ENCODE results near the gene PCDHGA12. TPM values are rescaled to one million over a fixed set of nuclear protein-coding genes. Genes with fewer than 3 reads are reported as not detected.
"Not testable (repeated sequence)": the region's sequence is repeated elsewhere in the genome, so short reads cannot be mapped to it uniquely, and the experiment has no call there.

Gene PCDHGA12
- total RNA-seq, 1 experiment from 2014 or later: 0.79 TPM

- no peak for DNase-seq (ENCODE audit: unreplicated experiment)
- no TSS peak for BruUV-seq (replicated peaks)
- no peak overlapping the region for H3K4me3 Mint-ChIP-seq (ENCODE audit: unreplicated experiment)
- no peaks in the 10 kb centered on the region for H3K36me3 Mint-ChIP-seq (ENCODE audit: insufficient read depth, unreplicated experiment)
- ChIA-PET CTCF (no interaction called here), POLR2A (interaction anchor here (1.2 kb wide), 1 partner anchor 10 kb away, joined by 4 read pairs; no protein-coding TSS in a partner anchor)
- intact Hi-C loops (cut with micrococcal nuclease): no loop called here
- no peak for TF ChIP-seq CTCF (IDR thresholded peaks at IDR 0.05; ENCODE audit: unreplicated experiment)
- H3K27me3 Mint-ChIP-seq (ENCODE audit: insufficient read depth, unreplicated experiment): no peaks in the 10 kb centered on the region
- no peak overlapping the region for H3K27ac Mint-ChIP-seq (ENCODE audit: low read depth, unreplicated experiment)
- H3K9me3 Mint-ChIP-seq (ENCODE audit: unreplicated experiment): peaks cover 45% of the 10 kb centered on the region
- H3K4me1 Mint-ChIP-seq (ENCODE audit: insufficient read depth, unreplicated experiment): no peaks in the 10 kb centered on the region
Measured at GRCh38 chr5:141427783-141428426, 2.4 kb upstream of the PCDHGA12 start.

GRCh38 chr5:141431286-141431685, 979 bp downstream of the PCDHGA12 start:
- Mint-ChIP-seq H3K27ac (ENCODE audit: low read depth, unreplicated experiment) (no peak overlapping the region), H3K36me3 (ENCODE audit: insufficient read depth, unreplicated experiment) (no peaks in the 10 kb centered on the region), H3K9me3 (ENCODE audit: unreplicated experiment) (peaks cover 52% of the 10 kb centered on the region), H3K27me3 (ENCODE audit: insufficient read depth, unreplicated experiment) (no peaks in the 10 kb centered on the region), H3K4me1 (ENCODE audit: insufficient read depth, unreplicated experiment) (no peaks in the 10 kb centered on the region), H3K4me3 (ENCODE audit: unreplicated experiment) (no peak overlapping the region)
- no TSS peak for BruUV-seq (replicated peaks)
- POLR2A ChIA-PET: no interaction called here
- no peak for DNase-seq (ENCODE audit: unreplicated experiment)
- CTCF ChIA-PET: interaction anchor here (0.5 to 1.4 kb wide), 5 partner anchors 8 to 208 kb away, joined by 3 to 4 read pairs (median 3); no protein-coding TSS in a partner anchor
- intact Hi-C loops (cut with micrococcal nuclease): no loop called here
- TF ChIP-seq CTCF (IDR thresholded peaks at IDR 0.05; ENCODE audit: unreplicated experiment): no peak

DNA sequence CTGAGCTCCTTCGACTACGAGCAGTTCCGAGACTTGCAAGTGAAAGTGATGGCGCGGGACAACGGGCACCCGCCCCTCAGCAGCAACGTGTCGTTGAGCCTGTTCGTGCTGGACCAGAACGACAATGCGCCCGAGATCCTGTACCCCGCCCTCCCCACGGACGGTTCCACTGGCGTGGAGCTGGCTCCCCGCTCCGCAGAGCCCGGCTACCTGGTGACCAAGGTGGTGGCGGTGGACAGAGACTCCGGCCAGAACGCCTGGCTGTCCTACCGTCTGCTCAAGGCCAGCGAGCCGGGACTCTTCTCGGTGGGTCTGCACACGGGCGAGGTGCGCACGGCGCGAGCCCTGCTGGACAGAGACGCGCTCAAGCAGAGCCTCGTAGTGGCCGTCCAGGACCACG, 2.0 kb downstream of the PCDHGA12 start:
- DNase-seq (ENCODE audit: unreplicated experiment); intact Hi-C loops (cut with micrococcal nuclease); H3K27ac Mint-ChIP-seq (ENCODE audit: low read depth, unreplicated experiment); BruUV-seq (replicated peaks); H3K4me3 Mint-ChIP-seq (ENCODE audit: unreplicated experiment); H3K36me3 Mint-ChIP-seq (ENCODE audit: insufficient read depth, unreplicated experiment); H3K4me1 Mint-ChIP-seq (ENCODE audit: insufficient read depth, unreplicated experiment); POLR2A ChIA-PET; H3K27me3 Mint-ChIP-seq (ENCODE audit: insufficient read depth, unreplicated experiment): not testable (repeated sequence)
- peaks cover 42% of the 10 kb centered on the region for H3K9me3 Mint-ChIP-seq (ENCODE audit: unreplicated experiment)
- CTCF ChIA-PET: interaction anchor here (0.7 kb wide), 2 partner anchors 19 to 48 kb away, joined by 3 read pairs; no protein-coding TSS in a partner anchor

GRCh38 chr5:141432726-141433125, 2.4 kb downstream of the PCDHGA12 start:
- BruUV-seq (replicated peaks); POLR2A ChIA-PET; H3K27me3 Mint-ChIP-seq (ENCODE audit: insufficient read depth, unreplicated experiment); H3K36me3 Mint-ChIP-seq (ENCODE audit: insufficient read depth, unreplicated experiment); H3K4me3 Mint-ChIP-seq (ENCODE audit: unreplicated experiment); intact Hi-C loops (cut with micrococcal nuclease); H3K4me1 Mint-ChIP-seq (ENCODE audit: insufficient read depth, unreplicated experiment); H3K27ac Mint-ChIP-seq (ENCODE audit: low read depth, unreplicated experiment); DNase-seq (ENCODE audit: unreplicated experiment): not testable (repeated sequence)
- CTCF ChIA-PET: interaction anchor here (0.7 kb wide), 1 partner anchor 19 kb away, joined by 3 read pairs; no protein-coding TSS in a partner anchor
- H3K9me3 Mint-ChIP-seq (ENCODE audit: unreplicated experiment): peaks cover 42% of the 10 kb centered on the region

- Mint-ChIP-seq H3K4me1 (ENCODE audit: insufficient read depth, unreplicated experiment) (no peaks in the 10 kb centered on the region), H3K9me3 (ENCODE audit: unreplicated experiment) (peaks cover 35% of the 10 kb centered on the region), H3K4me3 (ENCODE audit: unreplicated experiment) (no peak overlapping the region), H3K27me3 (ENCODE audit: insufficient read depth, unreplicated experiment) (no peaks in the 10 kb centered on the region), H3K36me3 (ENCODE audit: insufficient read depth, unreplicated experiment) (no peaks in the 10 kb centered on the region), H3K27ac (ENCODE audit: low read depth, unreplicated experiment) (no peak overlapping the region)
- no TSS peak for BruUV-seq (replicated peaks)
- DNase-seq (ENCODE audit: unreplicated experiment): no peak
- no peak for TF ChIP-seq CTCF (IDR thresholded peaks at IDR 0.05; ENCODE audit: unreplicated experiment)
- ChIA-PET POLR2A (no interaction called here), CTCF (interaction anchor here (0.5 kb wide), 1 partner anchor 133 kb away, joined by 8 read pairs; no protein-coding TSS in a partner anchor)
- intact Hi-C loops (cut with micrococcal nuclease): no loop called here
Measured at GRCh38 chr5:141434006-141434405, 3.7 kb downstream of the PCDHGA12 start.

Data from MCF 10A (cell line).